SJCRH30 (cell line): Measurements from ENCODE around the gene AK8. TPM values are rescaled to one million over a fixed set of nuclear protein-coding genes. Genes with fewer than 3 reads are reported as not detected.

ENCODE experiments used
- DNase-seq, 2 experiments: peaks; one replicate each; pipeline ENCODE4 v3.0.0-alpha.2; 2015 to 2020
- H3K27ac ChIP-seq: fragments of 250-450 bp; sonication (Bioruptor Pico); 2 replicates; pipeline ENCODE4 v1.5.1; 2020; ENCODE audit warnings: mild to moderate bottlenecking, moderate library complexity
- H3K27me3 ChIP-seq: fragments of 250-450 bp; sonication (Bioruptor Pico); 2 replicates; pipeline ENCODE4 v1.5.1; 2020; ENCODE audit warnings: mild to moderate bottlenecking, moderate library complexity
- H3K36me3 ChIP-seq: fragments of 250-450 bp; sonication (Bioruptor Pico); 2 replicates; pipeline ENCODE4 v1.5.1; 2020; ENCODE audit warnings: mild to moderate bottlenecking, moderate library complexity
- H3K4me1 ChIP-seq: fragments of 250-450 bp; sonication (Bioruptor Pico); 2 replicates; pipeline ENCODE4 v1.5.1; 2020; ENCODE audit warnings: mild to moderate bottlenecking, moderate library complexity
- H3K4me3 ChIP-seq: fragments of 250-450 bp; sonication (Bioruptor Pico); 2 replicates; pipeline ENCODE4 v1.5.1; 2020; ENCODE audit warnings: mild to moderate bottlenecking, moderate library complexity
- H3K9me3 ChIP-seq: fragments of 250-450 bp; sonication (Bioruptor Pico); replicated peaks from 2 replicates; pipeline ENCODE4 v1.5.1; 2020; ENCODE audit warnings: mild to moderate bottlenecking, moderate library complexity
- total RNA-seq: library from RNA; depleted of rRNA; stranded (reverse); fragments of >200 nt; shearing (Covaris generic); gene quantifications from 2 replicates; pipeline ENCODE4 v1.2.3, GENCODE V29; 2014

The AK8 gene
- total RNA-seq, 1 experiment from 2014 or later: not detected

DNA sequence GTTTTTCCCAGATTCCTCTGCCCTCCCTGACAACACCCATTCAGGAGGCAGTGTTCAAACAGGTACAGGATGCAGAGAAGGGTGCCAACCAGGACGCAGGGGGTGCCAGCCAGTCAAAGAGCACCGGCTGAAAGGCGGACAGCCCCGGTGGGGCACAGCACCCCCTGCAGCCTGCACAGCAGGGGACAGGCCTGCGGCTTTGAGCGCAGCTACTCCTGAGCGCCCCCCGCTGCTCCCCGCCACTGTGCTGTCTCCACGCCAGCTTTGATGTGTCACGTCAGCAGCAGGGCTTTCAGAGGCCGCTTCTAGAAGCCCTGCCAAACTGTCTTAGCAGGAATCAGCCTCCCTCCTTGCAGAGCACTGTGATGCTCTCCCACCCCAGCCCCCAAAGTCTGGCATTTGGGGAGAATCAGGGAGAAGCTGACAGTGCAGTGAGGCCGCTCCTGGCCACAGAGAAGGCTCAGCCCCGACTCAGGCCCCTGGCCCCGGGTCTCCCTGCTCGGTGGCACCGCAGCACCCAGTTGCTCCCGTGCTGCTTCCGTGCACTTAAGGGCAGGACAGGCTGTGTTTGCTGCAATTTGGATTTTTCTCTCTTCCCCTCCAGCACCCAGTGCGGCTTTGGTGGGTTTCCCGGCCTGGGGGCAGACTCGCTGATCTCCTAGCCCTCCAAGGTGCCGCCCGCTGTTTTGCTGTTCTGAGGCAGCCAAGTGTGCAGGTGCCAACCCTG lies 20.3 kb downstream of the AK8 start:
- H3K9me3 ChIP-seq: no peaks in the 10 kb centered on the region
- H3K36me3 ChIP-seq: no peaks in the 10 kb centered on the region
- H3K4me3 ChIP-seq: no peak overlapping the region
- H3K27me3 ChIP-seq: peaks cover 49% of the 10 kb centered on the region
- no peak for DNase-seq
- H3K27ac ChIP-seq: no peak overlapping the region
- H3K4me1 ChIP-seq: no peaks in the 10 kb centered on the region; the same call in 1 of the 2 replicates

GRCh38 chr9:132857031-132857430 lies 21.1 kb downstream of the AK8 start:
- DNase-seq: no peak
- Histone ChIP-seq H3K27me3 (peaks cover 46% of the 10 kb centered on the region), H3K36me3 (no peaks in the 10 kb centered on the region), H3K4me3 (no peak overlapping the region), H3K4me1 (no peaks in the 10 kb centered on the region), H3K27ac (no peak overlapping the region), H3K9me3 (no peaks in the 10 kb centered on the region)

GRCh38 chr9:132855904-132856303 lies 22.2 kb downstream of the AK8 start:
- Histone ChIP-seq H3K36me3 (no peaks in the 10 kb centered on the region), H3K9me3 (no peaks in the 10 kb centered on the region), H3K27ac (no peak overlapping the region), H3K27me3 (peaks cover 46% of the 10 kb centered on the region), H3K4me1 (no peaks in the 10 kb centered on the region), H3K4me3 (no peak overlapping the region)
- no peak for DNase-seq

- Histone ChIP-seq H3K27me3 (peaks cover 43% of the 10 kb centered on the region), H3K4me1 (no peaks in the 10 kb centered on the region), H3K36me3 (no peaks in the 10 kb centered on the region), H3K4me3 (no peak overlapping the region), H3K9me3 (no peaks in the 10 kb centered on the region), H3K27ac (no peak overlapping the region)
- no peak for DNase-seq
Measured at GRCh38 chr9:132854832-132855231, 23.3 kb downstream of the AK8 start.

- peaks cover 40% of the 10 kb centered on the region for H3K27me3 ChIP-seq
- no peaks in the 10 kb centered on the region for H3K4me1 ChIP-seq
- no peak for DNase-seq
- no peaks in the 10 kb centered on the region for H3K9me3 ChIP-seq
- no peak overlapping the region for H3K4me3 ChIP-seq
- no peak overlapping the region for H3K27ac ChIP-seq
- H3K36me3 ChIP-seq: no peaks in the 10 kb centered on the region
Measured at GRCh38 chr9:132853482-132853881, 24.6 kb downstream of the AK8 start.

- Histone ChIP-seq H3K27me3 (peaks cover 7% of the 10 kb centered on the region), H3K9me3 (no peaks in the 10 kb centered on the region), H3K36me3 (no peaks in the 10 kb centered on the region), H3K4me1 (no peaks in the 10 kb centered on the region), H3K27ac (no peak overlapping the region), H3K4me3 (no peak overlapping the region)
- DNase-seq: no peak
Measured at GRCh38 chr9:132849185-132849706, 28.8 kb downstream of the AK8 start.

DNA sequence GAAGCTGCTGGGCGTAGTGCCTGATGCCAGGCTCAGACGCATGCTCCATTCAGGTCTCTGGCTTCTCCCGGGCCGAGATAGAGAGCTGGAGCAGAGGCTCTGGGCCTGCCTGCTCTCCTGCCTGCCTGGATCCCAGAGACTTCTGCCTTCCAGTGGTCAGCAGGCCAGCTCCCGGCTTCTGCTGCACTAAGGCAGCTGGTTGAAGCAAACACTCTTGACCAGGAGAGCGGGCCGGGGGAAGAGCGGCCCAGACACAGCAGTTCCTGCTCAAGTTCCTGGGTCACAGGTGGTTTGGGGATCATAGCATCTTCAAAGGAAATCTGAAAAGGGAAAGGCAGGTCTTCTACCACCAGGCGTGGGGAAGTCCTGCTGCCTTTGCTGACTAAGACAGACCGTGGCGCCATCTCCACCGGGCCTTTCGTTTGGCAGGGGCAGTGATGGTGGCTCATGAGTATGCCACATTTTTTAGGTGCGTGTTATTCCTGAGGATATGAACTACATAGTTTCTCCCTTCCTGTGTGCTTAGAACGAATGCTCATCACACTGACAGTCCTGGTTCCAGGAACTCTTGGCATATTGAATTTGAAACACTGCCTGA lies 31.1 kb downstream of the AK8 start:
- Histone ChIP-seq H3K4me3 (no peak overlapping the region), H3K27me3 (peaks cover 12% of the 10 kb centered on the region)

GRCh38 chr9:132846109-132846917 lies 31.8 kb downstream of the AK8 start:
- no peaks in the 10 kb centered on the region for H3K36me3 ChIP-seq
- H3K9me3 ChIP-seq: no peaks in the 10 kb centered on the region
- no peak for DNase-seq
- peaks cover 15% of the 10 kb centered on the region for H3K27me3 ChIP-seq
- H3K4me1 ChIP-seq: no peaks in the 10 kb centered on the region
- no peak overlapping the region for H3K27ac ChIP-seq
- H3K4me3 ChIP-seq: no peak overlapping the region

More for the DNA sequence above, 31.1 kb downstream of the AK8 start:
- no peaks in the 10 kb centered on the region for H3K4me1 ChIP-seq
- no peaks in the 10 kb centered on the region for H3K9me3 ChIP-seq
- DNase-seq: no peak
- no peak overlapping the region for H3K27ac ChIP-seq
- H3K36me3 ChIP-seq: no peaks in the 10 kb centered on the region

GRCh38 chr9:132842124-132843044 lies 35.7 kb downstream of the AK8 start:
- DNase-seq: no peak
- Histone ChIP-seq H3K27me3 (peaks cover 20% of the 10 kb centered on the region), H3K27ac (no peak overlapping the region), H3K36me3 (no peaks in the 10 kb centered on the region), H3K4me1 (no peaks in the 10 kb centered on the region), H3K9me3 (no peaks in the 10 kb centered on the region), H3K4me3 (no peak overlapping the region)

DNA sequence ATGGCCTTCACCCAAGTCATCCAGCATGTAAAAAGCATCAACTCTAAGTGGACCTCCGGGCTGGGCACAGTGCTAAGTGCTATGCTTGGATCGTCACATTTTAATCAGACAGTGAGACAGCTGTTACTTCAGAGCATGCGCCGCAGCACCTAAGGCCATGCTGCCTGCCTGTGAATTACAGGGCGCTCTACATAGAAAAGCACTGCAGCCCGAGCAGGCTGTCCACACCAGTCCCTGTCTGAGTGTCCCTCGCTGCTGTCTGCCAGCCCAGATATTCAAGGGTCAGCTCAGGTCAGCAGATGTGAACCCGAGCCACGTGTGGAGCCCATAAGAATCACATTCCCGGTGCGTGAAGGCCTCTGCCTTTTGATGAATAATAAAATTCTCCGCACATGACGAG lies 37.1 kb downstream of the AK8 start:
- H3K27me3 ChIP-seq: peaks cover 20% of the 10 kb centered on the region
- H3K36me3 ChIP-seq: no peaks in the 10 kb centered on the region
- H3K4me1 ChIP-seq: no peaks in the 10 kb centered on the region
- no peaks in the 10 kb centered on the region for H3K9me3 ChIP-seq
- no peak overlapping the region for H3K27ac ChIP-seq
- no peak overlapping the region for H3K4me3 ChIP-seq
- peak in 1 of 2 experiments; percentile 18 for DNase-seq

DNA sequence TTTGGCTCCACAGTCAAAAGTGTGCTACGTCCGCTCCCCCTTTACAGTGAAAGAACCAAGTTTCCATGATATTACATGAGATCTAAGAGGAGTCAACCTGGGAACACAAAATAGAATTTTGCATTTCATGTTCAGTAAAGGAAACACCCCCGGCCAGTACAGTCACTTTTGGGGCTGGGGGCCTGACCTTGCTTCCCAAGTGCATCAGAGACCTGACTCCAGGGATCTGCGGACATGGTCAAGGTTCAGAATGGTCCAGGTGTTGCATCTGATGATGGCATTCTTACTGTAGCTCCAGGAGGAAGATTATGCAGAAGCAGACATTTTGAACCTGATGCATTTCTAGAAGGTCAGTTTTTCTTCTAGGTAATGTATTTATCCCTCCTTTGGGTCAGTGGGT lies 39.8 kb downstream of the AK8 start:
- no peak overlapping the region for H3K27ac ChIP-seq
- no peaks in the 10 kb centered on the region for H3K36me3 ChIP-seq
- peaks cover 25% of the 10 kb centered on the region for H3K27me3 ChIP-seq
- no peaks in the 10 kb centered on the region for H3K4me1 ChIP-seq
- no peak overlapping the region for H3K4me3 ChIP-seq
- DNase-seq: no peak
- no peaks in the 10 kb centered on the region for H3K9me3 ChIP-seq

- H3K4me3 ChIP-seq: no peak overlapping the region
- DNase-seq: no peak
Measured at GRCh38 chr9:132837501-132838286, 40.4 kb downstream of the AK8 start.

GRCh38 chr9:132834343-132834742 lies 43.7 kb downstream of the AK8 start:
- Histone ChIP-seq H3K27me3 (peaks cover 33% of the 10 kb centered on the region), H3K4me1 (no peaks in the 10 kb centered on the region), H3K9me3 (no peaks in the 10 kb centered on the region), H3K36me3 (no peaks in the 10 kb centered on the region), H3K27ac (no peak overlapping the region), H3K4me3 (no peak overlapping the region)
- no peak for DNase-seq

More at GRCh38 chr9:132837501-132838286, 40.4 kb downstream of the AK8 start:
- H3K27me3 ChIP-seq: peaks cover 28% of the 10 kb centered on the region
- H3K27ac ChIP-seq: no peak overlapping the region
- H3K9me3 ChIP-seq: no peaks in the 10 kb centered on the region
- H3K36me3 ChIP-seq: no peaks in the 10 kb centered on the region
- no peaks in the 10 kb centered on the region for H3K4me1 ChIP-seq
